NCI-H2029 treated with DMSO at 0.1 percent for 48 hours (cell line): ENCODE results near the gene RBM34.

Experiments used
- DNase-seq: peaks from one replicate; lab custom pipeline; 2025; lab: John Stamatoyannopoulos, UW

Gene RBM34

DNA sequence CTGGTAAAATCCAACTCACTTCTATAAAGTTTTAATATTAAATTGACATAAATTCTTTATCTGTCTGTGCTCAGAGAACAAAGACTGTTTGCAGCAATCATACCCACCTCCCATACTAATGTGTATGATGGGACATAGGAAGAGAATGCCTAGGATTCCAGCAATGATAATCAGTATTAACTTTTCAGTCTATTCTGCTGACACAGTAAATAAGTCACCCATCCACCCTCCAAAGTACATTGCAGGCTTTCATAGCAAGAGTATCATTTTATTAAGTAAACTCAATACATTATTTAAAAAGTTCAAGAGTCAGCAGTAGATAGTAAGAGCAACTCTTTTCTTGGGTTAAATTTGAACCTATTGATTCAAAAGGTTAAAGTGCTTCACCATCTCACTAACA, 8.8 kb downstream of the RBM34 start:
- no peak for DNase-seq

GRCh38 chr1:235151033-235151432, 10.0 kb downstream of the RBM34 start:
- no peak for DNase-seq

DNA sequence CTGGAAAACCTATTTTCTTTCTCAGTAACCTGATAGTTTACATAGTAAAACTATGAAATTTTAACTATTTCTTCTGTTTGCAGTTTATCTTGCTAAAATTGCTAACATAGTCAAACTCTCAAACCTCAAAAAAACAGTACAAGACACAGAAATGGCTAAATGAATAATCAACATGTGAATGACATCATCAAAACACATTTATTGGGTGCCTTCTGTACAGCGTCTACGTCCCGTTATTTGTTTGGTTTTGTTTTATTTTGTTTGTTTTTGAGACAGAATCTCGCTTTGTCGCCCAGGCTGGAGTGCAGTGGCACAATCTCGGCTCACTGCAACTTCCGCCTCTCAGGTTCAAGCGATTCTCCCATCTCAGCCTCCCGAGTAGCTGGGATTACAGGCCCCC, 11.2 kb downstream of the RBM34 start:
- no peak for DNase-seq

DNA sequence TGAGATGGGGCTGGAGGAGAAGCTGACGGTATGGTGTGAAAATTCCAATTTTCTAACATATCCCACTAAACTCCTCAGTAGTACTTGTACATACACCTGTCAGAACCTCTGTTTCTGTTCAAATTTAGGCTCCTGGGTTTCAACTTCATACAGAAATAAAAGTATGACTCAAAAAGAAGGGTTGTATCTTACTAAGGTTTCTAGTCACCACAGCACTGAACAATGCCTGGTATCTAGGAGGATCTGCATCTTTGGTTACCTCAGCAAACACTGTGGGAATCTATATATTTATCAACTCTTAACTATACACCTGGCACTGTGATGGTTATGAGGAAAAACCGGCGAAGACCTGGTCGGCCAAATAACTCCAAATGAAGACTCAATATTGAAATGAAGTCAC, 13.8 kb downstream of the RBM34 start:
- DNase-seq: no peak

DNA sequence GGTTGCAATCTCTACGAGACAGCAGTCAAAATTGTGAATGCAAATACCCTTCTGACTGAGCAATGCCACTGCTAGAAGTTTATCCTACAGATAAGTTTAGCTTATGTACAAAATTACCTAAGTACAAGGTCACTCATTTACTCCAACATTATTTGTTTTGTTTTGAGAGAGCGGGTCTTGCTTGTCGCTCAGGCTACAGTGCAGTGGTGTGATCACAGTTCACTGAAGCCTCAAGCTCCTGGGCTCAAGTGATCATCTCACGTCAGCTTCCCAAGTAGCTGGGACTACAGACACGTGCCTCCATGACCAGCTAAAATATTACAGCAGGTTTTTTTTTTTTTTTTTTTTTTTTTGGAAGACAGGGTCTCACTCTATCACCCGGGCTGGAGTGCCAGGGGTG, 15.4 kb downstream of the RBM34 start:
- DNase-seq: no peak

GRCh38 chr1:235142991-235143390, 18.1 kb downstream of the RBM34 start:
- no peak for DNase-seq

GRCh38 chr1:235139315-235139714, 21.7 kb downstream of the RBM34 start:
- no peak for DNase-seq

DNA sequence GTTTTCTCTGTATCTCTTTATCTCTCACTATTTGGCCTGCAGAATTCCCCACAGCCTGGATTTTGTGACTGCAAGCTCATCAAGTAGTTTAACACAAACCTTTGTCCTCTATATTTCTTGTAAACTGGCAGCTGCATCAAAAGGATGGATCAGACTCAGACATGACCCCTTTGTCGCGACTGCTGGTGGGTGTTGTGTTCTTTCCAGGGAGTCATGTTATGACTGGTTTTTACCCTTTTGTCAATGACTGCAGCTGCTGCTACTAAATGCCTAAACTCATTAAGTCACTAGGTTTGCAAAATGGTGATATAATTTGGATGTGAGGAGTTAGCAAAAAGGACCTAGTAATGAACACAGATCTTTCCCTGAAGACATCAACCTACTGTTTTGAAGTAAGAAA, 22.2 kb downstream of the RBM34 start:
- DNase-seq: no peak

DNA sequence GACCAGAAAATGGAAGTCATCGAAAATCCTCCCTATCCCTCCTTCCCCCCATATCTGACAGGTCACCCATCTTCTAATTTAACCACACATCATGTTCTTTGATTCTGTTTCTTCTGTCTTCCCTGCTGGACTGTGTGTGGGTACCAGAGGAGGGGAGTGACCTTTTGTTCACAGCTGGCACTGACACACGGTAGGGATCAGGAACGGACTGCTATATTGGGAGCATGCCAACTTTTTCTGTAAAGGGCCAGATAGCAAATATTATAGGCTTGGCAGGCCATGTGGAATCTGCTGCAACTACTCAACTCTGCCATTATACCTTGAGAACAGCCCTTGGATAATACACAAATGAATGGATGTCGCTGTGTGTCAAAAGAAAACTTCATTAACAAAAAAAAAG, 24.9 kb downstream of the RBM34 start:
- DNase-seq: peak; percentile 56

DNA sequence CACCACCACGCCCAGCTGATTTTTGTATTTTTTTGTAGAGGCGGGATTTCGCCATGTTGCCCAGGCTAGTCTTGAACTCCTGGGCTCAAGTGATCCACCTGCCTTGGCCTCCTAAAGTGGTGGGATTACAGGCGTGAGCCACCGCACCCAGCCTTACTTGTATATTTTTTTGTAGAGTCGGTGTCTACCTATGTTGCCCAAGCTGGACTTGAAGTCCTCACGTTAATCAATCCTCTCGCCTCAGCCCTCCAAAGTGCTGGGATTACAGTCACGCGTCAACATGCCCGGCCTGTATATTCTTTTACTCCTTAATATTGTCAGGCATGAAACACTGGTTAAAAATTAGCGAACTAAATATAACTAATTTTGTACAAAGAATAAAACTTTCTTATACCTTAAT, 26.9 kb downstream of the RBM34 start:
- no peak for DNase-seq

- DNase-seq: no peak
Observed at GRCh38 chr1:235133086-235133485, 28.0 kb downstream of the RBM34 start.

- no peak for DNase-seq
Observed at GRCh38 chr1:235131961-235132360, 29.1 kb downstream of the RBM34 start.

DNA sequence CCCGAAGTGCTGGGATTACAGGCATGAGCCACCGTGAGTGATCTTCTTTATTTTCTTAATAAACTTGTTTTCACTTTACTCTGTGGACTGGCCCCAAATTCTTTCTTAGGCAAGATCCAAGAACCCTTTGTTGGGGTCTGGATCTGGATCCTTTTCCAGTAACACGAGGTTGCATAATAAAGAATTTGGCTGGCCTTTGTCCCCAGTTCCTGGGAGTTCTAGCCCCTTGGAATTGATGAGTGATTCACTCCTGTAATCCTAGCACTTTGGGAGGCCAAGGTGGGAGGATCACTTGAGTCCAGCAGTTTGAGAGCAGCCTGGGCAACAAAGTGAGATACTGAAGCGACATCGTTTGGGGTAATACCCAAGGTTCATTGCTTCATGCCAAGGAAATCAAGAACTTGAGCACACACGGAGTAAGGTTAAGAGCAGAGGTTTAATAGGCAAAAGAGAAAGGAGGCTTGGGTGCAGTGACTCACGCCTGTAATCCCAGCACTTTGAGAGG, 30.2 kb downstream of the RBM34 start:
- DNase-seq: no peak

DNA sequence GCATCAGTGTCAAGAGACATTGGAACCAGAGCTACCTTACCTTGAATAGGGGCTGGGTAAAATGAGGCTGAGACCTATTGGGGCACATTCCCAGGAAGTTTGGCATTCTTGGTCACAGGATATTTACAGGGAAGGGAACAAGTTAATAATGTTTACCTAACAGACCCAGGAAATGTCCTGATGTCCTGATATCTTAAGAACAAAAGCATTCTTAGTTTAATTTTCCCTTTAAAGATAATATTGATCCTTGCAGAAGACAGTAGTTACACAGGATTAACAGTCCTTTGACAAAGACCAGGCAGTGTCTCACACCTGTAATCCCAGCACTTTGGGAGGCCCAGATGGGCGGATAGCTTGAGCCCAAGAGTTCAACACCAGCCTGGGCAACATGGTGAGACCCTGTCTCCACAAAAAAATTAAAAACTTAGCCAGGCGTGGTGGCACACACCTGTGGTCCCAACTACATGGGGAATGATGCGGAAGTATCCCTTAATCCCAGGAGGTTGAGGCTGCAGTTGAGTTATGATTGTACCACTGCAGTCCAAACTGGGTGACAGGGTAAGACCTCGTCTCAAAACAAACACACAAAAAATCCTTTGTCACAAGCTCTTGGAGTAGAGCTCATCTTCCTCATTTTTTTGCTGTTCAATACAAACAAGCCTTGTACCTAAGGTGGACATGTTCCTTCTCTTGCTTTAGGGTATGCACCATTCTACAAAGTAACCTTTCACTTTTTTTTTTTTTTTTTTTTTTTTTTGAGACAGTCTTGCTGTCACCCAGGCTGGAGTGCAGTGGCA, 31.1 kb downstream of the RBM34 start:
- no peak for DNase-seq

DNA sequence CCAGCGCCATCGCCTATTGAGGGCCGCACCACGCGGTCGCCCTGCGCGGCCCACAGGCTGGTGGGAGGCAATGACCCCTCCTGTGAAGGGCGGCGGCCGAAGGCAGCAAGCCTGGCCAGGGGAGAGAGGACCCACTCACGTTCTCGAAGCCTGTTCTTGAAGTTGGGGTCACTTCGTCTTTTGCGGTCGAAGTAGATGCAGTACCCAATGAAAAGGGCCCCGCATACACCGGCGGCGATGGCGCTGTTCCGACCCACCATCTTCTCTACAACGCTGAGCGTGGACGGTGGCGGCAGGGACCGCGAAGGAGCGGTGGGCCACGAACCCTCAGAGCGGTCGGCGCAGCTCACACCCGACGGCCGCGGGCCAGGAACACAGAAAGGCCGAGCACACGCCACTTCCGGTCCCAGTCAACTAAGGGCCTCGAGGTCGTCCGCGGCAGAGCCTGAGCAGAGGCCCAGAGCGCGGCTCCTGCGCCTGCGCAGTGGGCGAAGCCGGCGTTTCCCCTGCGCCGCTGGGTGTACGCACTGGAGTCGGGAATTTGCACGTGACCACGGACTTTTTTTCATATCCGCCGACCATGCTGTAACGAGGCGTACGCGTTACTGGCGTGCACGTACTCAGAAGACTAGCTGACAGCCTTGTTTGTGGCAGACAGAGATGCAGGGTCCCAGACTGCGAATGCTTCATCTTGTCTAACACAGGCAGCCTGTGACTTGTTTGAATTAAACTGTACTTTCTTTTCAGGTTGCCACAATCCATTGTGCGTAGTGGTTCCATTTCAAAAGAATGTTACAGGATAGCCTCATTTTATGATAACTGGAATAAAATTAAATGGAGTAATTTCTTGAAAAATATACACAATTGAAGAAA, 32.4 kb downstream of the RBM34 start, which contains the start of gene TOMM20:
Gene TOMM20 (minus strand): TSS at position 382 of the 873 bp plus-strand sequence. CDS start 122 bp downstream, at position 260.
- peak; percentile 83 for DNase-seq

- DNase-seq: no peak
Observed at GRCh38 chr1:235127732-235128455, 33.2 kb downstream of the RBM34 start.

- no peak for DNase-seq
Observed at GRCh38 chr1:235127203-235127602, 33.8 kb downstream of the RBM34 start.

GRCh38 chr1:235124665-235125064, 36.4 kb downstream of the RBM34 start:
- no peak for DNase-seq

- no peak for DNase-seq
Observed at GRCh38 chr1:235124111-235124510, 36.9 kb downstream of the RBM34 start.

GRCh38 chr1:235122348-235122747, 38.7 kb downstream of the RBM34 start:
- DNase-seq: no peak

GRCh38 chr1:235113183-235113917, 47.7 kb downstream of the RBM34 start:
- no peak for DNase-seq
